Measurements from ENCODE around the gene BRSK1. TPM values are rescaled to one million over a fixed set of nuclear protein-coding genes. Genes with fewer than 3 reads are reported as not detected.

BRSK1 gene
- total and polyA plus RNA-seq, 3 donors from 2014 or later: 12.8 to 20.7 (median 14.9) TPM

GRCh38 chr19:55314396-55314795, 30.6 kb downstream of the BRSK1 start:
- intact Hi-C loops (cut with DNase I; ENCODE audit: low total_unique reads): no loop called here
- Histone ChIP-seq H3K36me3 (ENCODE audit: low read depth, missing control alignments) (no peaks in the 10 kb centered on the region), H3K27me3 (no peaks in the 10 kb centered on the region), H3K27ac (no peak overlapping the region), H3K9me3 (no peaks in the 10 kb centered on the region), H3K4me3 (no peak overlapping the region), H3K4me1 (no peaks in the 10 kb centered on the region)
- TF ChIP-seq POLR2A (IDR thresholded peaks at IDR 0.05): no peak
- TF ChIP-seq CTCF (IDR thresholded peaks at IDR 0.05): no peak
- no peak for DNase-seq
- WGBS, 2 donors: 83 to 96% methylated on average over 8 of the region's 8 CpGs

GRCh38 chr19:55315956-55316525, 32.2 kb downstream of the BRSK1 start:
- no peak for DNase-seq
- H3K4me1 ChIP-seq: no peaks in the 10 kb centered on the region
- H3K36me3 ChIP-seq (ENCODE audit: low read depth, missing control alignments): no peaks in the 10 kb centered on the region
- H3K4me3 ChIP-seq: no peak overlapping the region
- intact Hi-C loops (cut with DNase I; ENCODE audit: low total_unique reads): no loop called here
- no peak for TF ChIP-seq POLR2A (IDR thresholded peaks at IDR 0.05)
- TF ChIP-seq CTCF (IDR thresholded peaks at IDR 0.05): no peak
- H3K27me3 ChIP-seq: no peaks in the 10 kb centered on the region
- WGBS, 2 donors: 88 to 92% methylated on average over 13 of the region's 13 CpGs
- H3K27ac ChIP-seq: no peak overlapping the region
- H3K9me3 ChIP-seq: no peaks in the 10 kb centered on the region

- no peaks in the 10 kb centered on the region for H3K9me3 ChIP-seq
- no peak overlapping the region for H3K27ac ChIP-seq
- DNase-seq: no peak
- no peaks in the 10 kb centered on the region for H3K36me3 ChIP-seq (ENCODE audit: low read depth, missing control alignments)
- TF ChIP-seq CTCF (IDR thresholded peaks at IDR 0.05) (no peak), POLR2A (IDR thresholded peaks at IDR 0.05) (no peak)
- no peaks in the 10 kb centered on the region for H3K27me3 ChIP-seq
- intact Hi-C loops (cut with DNase I; ENCODE audit: low total_unique reads): no loop called here
- 80% methylated on average over 7 to 8 of the region's 8 CpGs for WGBS, 2 donors
- no peak overlapping the region for H3K4me3 ChIP-seq
- H3K4me1 ChIP-seq: no peaks in the 10 kb centered on the region
Observed at GRCh38 chr19:55316646-55317045, 32.8 kb downstream of the BRSK1 start.

- Histone ChIP-seq H3K4me3 (peak overlapping the region in 1 of 2 donors; percentile 20), H3K36me3 (ENCODE audit: low read depth, missing control alignments) (no peaks in the 10 kb centered on the region), H3K27me3 (no peaks in the 10 kb centered on the region), H3K4me1 (no peaks in the 10 kb centered on the region), H3K27ac (no peak overlapping the region), H3K9me3 (no peaks in the 10 kb centered on the region)
- TF ChIP-seq POLR2A (IDR thresholded peaks at IDR 0.05): no peak
- TF ChIP-seq CTCF (IDR thresholded peaks at IDR 0.05): no peak
- DNase-seq: peak; percentile 85
- intact Hi-C loops (cut with DNase I; ENCODE audit: low total_unique reads): no loop called here
- WGBS, 2 donors: 11 to 15% methylated on average over 5 to 21 of the region's 21 CpGs
Observed at GRCh38 chr19:55319785-55320184, 36.0 kb downstream of the BRSK1 start.

GRCh38 chr19:55320844-55321419, 37.1 kb downstream of the BRSK1 start:
- H3K27ac ChIP-seq: no peak overlapping the region
- H3K4me3 ChIP-seq: no peak overlapping the region
- WGBS, 2 donors: 82 to 84% methylated on average over 7 to 8 of the region's 8 CpGs
- H3K9me3 ChIP-seq: no peaks in the 10 kb centered on the region
- H3K36me3 ChIP-seq (ENCODE audit: low read depth, missing control alignments): no peaks in the 10 kb centered on the region
- no peaks in the 10 kb centered on the region for H3K4me1 ChIP-seq
- no peaks in the 10 kb centered on the region for H3K27me3 ChIP-seq
- intact Hi-C loops (cut with DNase I; ENCODE audit: low total_unique reads): no loop called here
- TF ChIP-seq CTCF (IDR thresholded peaks at IDR 0.05) (no peak), POLR2A (IDR thresholded peaks at IDR 0.05) (no peak)
- no peak for DNase-seq

Data from testis (tissue), 3 donors.